ENCODE data around the gene TLN1. TPM values are rescaled to one million over a fixed set of nuclear protein-coding genes. Genes with fewer than 3 reads are reported as not detected.

The TLN1 gene, protein sequence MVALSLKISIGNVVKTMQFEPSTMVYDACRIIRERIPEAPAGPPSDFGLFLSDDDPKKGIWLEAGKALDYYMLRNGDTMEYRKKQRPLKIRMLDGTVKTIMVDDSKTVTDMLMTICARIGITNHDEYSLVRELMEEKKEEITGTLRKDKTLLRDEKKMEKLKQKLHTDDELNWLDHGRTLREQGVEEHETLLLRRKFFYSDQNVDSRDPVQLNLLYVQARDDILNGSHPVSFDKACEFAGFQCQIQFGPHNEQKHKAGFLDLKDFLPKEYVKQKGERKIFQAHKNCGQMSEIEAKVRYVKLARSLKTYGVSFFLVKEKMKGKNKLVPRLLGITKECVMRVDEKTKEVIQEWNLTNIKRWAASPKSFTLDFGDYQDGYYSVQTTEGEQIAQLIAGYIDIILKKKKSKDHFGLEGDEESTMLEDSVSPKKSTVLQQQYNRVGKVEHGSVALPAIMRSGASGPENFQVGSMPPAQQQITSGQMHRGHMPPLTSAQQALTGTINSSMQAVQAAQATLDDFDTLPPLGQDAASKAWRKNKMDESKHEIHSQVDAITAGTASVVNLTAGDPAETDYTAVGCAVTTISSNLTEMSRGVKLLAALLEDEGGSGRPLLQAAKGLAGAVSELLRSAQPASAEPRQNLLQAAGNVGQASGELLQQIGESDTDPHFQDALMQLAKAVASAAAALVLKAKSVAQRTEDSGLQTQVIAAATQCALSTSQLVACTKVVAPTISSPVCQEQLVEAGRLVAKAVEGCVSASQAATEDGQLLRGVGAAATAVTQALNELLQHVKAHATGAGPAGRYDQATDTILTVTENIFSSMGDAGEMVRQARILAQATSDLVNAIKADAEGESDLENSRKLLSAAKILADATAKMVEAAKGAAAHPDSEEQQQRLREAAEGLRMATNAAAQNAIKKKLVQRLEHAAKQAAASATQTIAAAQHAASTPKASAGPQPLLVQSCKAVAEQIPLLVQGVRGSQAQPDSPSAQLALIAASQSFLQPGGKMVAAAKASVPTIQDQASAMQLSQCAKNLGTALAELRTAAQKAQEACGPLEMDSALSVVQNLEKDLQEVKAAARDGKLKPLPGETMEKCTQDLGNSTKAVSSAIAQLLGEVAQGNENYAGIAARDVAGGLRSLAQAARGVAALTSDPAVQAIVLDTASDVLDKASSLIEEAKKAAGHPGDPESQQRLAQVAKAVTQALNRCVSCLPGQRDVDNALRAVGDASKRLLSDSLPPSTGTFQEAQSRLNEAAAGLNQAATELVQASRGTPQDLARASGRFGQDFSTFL (N-terminal part only)
- 473 and 541 TPM in 2 replicates for total RNA-seq

DNA sequence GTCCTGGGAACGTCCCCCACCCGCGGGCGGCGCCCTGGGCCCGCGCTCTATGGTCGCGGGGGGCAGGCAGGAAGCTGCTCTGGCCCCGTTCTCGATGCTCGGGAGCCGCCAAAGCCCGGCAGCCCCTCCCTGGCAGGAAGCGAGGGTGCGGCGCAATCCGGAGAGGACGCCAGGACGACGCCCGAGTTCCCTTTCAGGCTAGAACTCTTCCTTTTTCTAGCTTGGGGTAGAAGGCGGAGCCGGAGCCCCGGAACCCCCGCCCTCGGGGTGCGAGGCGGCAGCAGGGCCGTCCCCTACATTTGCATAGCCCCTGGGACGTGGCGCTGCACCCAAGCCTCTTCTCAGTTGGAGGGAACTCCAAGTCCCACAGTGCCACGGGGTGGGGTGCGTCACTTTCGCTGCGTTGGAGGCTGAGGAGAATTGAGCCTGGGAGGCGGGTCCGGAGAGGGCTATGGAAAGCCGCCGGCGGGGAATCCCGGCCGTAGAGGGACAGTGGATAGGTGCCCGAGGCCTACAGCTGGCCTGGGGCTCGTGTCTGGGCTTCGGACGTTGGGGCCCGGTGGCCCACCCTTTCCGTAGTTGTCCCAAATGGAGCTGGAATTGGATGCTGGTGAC, at the start of gene TLN1, which contains the start of gene CREB3:
TSS of gene TLN1 (minus strand) at position 11 of the 615 bp plus-strand sequence. CDS start 6,501 bp downstream, outside the sequence.
TSS of gene CREB3 (plus strand) at position 482 of the 615 bp plus-strand sequence. CDS start at position 589, 107 bp downstream.

DNA sequence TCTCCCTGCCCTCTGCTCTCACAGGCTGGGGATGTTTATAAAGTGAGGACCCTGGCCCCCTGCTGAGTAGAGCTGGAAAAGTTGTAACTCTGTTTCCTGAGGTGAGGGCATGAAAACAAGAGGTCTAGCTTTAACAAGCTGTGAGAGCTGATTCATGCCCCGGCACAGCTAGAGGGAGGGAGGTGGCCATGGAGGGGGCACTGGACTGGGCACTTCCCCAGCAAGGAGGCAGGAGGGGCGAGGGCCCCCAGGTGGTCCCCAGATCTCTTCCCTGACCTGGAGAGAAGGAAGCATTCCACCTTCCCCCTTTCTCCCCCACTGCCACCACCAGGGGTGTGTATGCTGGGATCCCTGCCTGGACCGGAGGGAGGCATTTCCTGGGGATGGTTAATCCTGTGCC, 22.3 kb upstream of the TLN1 start, which contains the start of gene MSMP:
TSS of gene MSMP (minus strand) at position 13 of the 400 bp plus-strand sequence. CDS start 147 bp downstream, outside the sequence.

DNA sequence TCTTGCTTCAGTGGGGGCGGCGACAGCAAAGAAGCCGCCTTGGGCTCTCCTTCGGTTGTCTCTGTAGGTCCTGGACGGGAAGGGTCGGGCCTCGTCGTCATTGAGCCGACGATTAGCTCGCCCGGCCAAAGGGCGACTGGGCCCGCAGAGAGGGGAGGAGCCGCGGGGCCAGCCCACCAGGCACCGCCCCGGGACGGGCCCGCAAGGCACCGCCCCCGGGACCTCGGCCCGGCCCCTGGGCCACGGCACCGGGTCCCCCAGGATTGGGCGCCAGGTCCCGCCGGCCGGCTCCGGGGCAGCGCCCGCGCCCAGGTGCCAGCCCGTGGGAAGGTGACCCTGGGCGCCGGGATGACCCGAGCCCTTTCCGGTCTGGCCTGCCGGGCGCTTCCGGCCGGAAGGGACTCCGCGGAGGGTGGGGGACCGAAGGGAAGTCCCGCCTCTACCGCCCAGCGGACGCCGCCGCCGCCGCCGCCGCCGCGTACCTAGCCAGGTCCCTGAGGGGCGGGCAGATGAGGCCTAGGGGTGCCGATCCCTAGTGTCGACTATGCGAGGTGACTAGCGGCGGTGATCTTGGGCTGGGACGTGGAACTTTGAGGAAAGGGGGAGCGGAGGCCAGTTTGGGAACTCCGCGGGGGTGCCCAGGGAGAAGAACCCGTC, 17.0 kb upstream of the TLN1 start, which contains the start of the genes GBA2 and RGP1:
TSS of gene GBA2 (minus strand) at position 371 of the 657 bp plus-strand sequence. CDS start 524 bp downstream, outside the sequence.
TSS of gene RGP1 (plus strand) at position 430 of the 657 bp plus-strand sequence. CDS start 469 bp downstream, outside the sequence.

DNA sequence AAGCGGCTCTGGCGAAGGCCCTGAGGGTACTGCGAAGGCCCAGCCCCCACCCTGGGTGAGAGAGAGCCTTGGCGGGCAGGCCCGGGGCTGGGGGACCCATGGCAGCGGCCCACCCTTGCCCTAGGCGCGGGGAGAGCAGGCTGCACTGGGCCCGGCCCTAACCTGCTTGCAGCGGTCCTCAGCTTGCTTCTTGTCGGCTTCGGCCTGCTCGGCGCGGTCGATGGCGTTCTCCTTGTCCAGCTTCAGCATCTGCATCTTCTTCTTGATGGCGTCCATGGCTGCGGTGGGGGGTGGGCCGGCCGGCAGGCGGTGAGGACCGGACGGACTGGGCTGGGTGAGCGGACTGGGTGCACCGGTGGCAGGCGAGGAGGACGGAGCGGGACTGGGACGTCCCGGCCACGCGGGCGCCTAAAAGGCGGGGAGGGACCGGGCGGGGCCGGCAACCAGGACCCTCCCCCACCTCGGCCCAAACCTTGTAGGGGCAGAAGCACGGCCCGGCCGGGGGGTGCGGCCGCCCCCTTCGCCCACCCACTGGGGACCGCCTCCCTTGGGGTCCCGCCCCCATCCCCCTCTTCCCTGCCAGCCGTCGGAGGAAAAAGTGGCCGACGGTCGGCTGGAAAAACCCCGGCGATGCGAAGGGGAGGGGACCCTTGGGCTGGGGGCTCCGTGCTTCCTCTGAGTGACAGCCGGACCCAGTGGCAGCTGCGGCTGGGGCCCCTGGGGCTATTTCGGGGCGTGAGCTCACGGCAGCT, 42.3 kb downstream of the TLN1 start, which contains the start of gene TPM2:
TSS of gene TPM2 (minus strand) at position 384 of the 752 bp plus-strand sequence. CDS start at position 276, 108 bp downstream.

DNA sequence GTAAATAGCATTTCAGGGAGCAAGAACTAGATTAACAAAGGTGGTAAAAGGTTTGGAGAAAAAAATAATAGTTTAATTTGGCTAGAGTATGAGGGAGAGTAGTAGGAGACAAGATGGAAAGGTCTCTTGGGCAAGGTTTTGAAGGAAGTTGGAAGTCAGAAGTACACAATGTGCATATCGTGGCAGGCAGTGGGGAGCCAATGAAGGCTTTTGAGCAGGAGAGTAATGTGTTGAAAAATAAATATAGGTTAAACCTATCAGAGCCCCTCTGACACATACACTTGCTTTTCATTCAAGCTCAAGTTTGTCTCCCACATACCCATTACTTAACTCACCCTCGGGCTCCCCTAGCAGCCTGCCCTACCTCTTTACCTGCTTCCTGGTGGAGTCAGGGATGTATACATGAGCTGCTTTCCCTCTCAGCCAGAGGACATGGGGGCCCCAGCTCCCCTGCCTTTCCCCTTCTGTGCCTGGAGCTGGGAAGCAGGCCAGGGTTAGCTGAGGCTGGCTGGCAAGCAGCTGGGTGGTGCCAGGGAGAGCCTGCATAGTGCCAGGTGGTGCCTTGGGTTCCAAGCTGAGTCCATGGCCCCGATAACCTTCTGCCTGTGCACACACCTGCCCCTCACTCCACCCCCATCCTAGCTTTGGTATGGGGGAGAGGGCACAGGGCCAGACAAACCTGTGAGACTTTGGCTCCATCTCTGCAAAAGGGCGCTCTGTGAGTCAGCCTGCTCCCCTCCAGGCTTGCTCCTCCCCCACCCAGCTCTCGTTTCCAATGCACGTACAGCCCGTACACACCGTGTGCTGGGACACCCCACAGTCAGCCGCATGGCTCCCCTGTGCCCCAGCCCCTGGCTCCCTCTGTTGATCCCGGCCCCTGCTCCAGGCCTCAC, 58.6 kb downstream of the TLN1 start, which contains the start of gene CA9:
TSS of gene CA9 (plus strand) at position 797 of the 893 bp plus-strand sequence. CDS start at position 829, 32 bp downstream.

DNA sequence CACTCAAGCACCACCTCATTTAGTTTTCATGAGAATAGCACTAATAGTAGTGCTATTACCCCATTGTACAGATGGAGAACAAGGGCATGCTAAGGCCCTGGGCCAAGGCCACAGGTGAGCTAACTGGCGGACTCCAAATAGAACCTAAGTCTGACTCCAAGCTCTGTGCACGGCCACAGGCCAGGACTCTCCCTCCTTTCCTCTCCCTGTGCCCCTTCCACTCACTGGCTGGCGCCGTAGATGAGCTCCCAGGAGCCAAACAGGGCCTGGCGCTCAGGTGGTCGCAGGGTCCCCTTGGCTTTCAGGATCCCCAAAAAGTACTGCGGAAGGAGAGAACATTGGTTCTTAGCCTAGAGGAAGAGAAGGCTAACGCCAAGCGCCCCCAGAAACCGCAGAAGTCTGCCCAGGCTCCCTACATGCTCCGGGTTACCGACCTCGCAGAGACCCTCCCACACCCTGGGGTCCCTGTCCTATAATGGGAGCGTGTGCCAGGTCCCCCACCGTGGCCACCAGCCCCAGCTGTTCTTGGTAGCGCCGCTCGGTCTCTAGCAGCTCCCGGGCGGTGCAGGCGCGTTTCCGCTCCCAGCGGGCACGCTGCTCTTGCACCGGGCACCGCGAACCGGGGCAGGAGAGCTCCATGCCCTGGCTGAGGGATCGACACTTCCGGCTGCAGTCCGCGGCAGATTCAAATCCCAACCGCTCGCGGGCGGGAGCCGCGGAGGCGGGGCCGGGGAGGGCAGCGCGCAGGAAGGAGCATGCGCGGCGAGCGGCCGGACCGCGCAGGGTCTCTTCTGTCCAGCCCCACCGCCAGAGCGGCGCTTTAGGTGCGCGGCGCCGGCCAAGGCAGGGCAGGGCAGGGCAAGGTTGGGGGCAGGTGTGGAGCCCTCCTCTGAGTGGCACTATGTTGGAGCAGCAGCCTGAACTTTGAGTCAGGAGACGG, 67.2 kb downstream of the TLN1 start, which contains the start of gene ARHGEF39:
TSS of gene ARHGEF39 (minus strand) at position 665 of the 940 bp plus-strand sequence. CDS start at position 639, 26 bp downstream.

DNA sequence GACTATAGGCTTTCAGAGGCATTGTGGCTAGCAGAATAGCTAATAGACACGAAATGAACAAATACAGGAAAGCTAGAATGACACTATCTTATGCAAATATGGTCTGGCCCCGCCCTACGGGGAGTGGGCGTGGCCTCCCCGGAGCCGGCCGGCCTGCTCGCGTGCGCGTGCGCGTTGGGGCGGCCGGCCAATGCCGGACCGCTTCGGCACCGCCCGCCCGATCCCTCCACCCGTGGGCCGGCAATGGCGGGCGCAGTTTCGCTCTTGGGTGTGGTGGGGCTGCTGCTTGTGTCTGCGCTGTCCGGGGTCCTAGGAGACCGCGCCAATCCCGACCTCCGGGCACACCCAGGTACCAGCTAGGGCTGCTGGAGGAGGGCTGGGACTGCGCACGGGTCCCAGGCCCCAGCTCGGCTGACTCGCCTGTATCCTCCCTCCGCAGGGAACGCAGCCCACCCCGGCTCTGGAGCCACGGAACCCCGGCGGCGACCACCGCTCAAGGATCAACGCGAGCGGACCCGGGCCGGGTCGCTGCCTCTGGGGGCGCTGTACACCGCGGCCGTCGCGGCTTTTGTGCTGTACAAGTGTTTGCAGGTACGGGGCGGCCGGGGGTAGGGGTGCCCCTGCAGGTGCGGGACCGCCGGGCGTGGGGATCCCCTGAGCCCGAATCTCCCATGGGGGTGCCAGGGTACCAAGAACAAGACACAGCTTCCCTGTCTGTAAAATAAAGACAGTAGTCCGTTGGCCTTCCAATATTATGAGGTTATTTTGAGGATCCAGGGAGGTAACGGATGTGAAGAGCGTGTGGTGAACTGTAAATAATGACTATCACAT, 73.6 kb downstream of the TLN1 start, which contains the start of gene CCDC107:
TSS of gene CCDC107 (plus strand) at position 156 of the 831 bp plus-strand sequence. CDS start at position 244, 88 bp downstream.

DNA sequence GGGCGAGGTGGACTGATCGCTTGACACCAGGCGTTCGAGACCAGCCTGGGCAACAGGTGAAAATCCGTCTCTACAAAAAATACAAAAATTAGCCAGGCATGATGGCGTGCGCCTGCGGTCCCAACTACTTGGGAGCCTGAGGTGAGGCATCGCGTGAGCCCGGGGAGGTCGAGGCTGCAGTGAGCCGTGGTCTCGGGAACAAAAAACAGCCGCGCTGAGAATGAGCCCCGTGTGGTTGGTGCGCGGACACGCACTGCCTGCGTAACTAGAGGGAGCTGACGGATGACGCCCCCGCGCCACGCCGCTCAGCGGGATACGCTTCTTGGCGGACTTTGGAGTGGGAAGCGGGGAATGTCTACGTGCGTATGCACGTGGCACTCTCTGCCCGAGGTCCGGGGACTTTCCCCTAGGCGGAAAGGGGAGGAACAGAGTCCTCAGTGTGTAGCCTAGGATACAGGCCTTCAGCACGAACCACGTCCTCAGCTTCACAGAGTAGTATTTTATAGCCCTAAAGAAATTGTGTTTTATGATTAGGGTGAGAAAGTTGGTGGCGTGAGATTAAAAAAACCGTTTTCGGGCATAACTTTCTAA, 74.4 kb downstream of the TLN1 start, which contains the start of gene RMRP:
TSS of gene RMRP (minus strand) at position 474 of the 591 bp plus-strand sequence.

DNA sequence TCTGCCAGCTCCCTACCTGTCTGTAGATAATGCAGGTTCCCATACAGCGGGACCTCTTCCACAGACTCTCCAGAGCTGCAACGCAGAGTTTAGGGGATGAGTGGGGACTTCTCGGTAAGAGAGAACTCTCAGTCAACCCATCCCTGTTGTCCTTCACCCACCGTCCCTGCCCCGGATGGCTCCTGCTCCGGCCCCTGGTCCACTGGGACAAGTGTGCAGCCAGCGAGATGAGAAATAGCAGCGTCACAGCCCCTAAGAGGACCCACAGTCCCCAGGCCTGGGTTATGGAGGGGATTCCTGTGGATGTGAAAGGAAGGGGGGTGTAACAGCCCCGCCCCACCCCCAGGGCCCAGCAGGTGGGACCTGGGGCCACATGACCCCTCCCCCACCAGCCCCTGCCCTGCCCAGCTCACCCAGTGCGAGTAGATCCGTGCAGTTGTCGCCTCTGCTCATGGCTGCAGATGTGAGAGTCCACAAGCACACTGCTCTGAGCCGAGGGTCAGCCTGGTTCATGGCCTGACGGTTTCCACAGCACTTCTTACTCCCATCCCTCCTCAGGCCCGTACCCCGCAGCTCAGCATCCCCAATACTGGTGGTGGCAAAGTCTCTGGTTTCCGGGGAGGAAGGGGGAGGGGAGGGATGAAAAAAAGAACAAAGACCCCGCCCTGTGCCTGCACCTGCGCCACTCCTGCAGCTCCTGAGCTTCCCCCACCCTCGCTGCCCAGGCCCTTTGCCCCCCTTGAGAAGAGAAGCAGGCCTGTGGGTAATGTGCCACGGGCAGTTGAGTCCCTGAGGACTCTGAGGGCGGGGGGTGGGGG, 81.4 kb downstream of the TLN1 start, which contains the start of gene SIT1:
TSS of gene SIT1 (minus strand) at position 591 of the 818 bp plus-strand sequence. CDS start at position 513, 78 bp downstream.

Other genes with a start within 250 kb of the TLN1 start
- 23.6 and 26.2 TPM in 2 replicates for gene RUSC2, start 242.1 kb downstream of the TLN1 start, total RNA-seq
- 14.4 and 18.6 TPM in 2 replicates for gene TESK1, start 126.9 kb downstream of the TLN1 start, total RNA-seq
- gene CD72, start 113.8 kb downstream of the TLN1 start, total RNA-seq: 0.35 and 1.2 TPM in 2 replicates
- gene SIT1, start 81.3 kb downstream of the TLN1 start, total RNA-seq: not detected in 2 replicates
- 1,659 and 5,862 TPM in 2 replicates for gene RMRP, start 74.2 kb downstream of the TLN1 start, total RNA-seq
- gene CCDC107, start 73.9 kb downstream of the TLN1 start, total RNA-seq: 14.0 and 27.1 TPM in 2 replicates
- gene ARHGEF39, start 67.0 kb downstream of the TLN1 start, total RNA-seq: 4.1 and 8.4 TPM in 2 replicates
- gene CA9, start 58.3 kb downstream of the TLN1 start, total RNA-seq: 1.1 TPM in 1 of 2 replicates, not detected in the other
- gene TPM2, start 42.3 kb downstream of the TLN1 start, total RNA-seq: 1,252 and 1,303 TPM in 2 replicates
- 118 and 127 TPM in 2 replicates for gene CREB3, start 471 bp upstream of the TLN1 start, total RNA-seq
- gene GBA2, start 17.0 kb upstream of the TLN1 start, total RNA-seq: 15.0 and 18.4 TPM in 2 replicates
- gene RGP1, start 17.1 kb upstream of the TLN1 start, total RNA-seq: 13.1 and 15.9 TPM in 2 replicates
- gene MSMP, start 22.1 kb upstream of the TLN1 start, total RNA-seq: not detected in 2 replicates
- 27.3 and 28.8 TPM in 2 replicates for gene NPR2, start 59.4 kb upstream of the TLN1 start, total RNA-seq
- gene SPAG8, start 80.1 kb upstream of the TLN1 start, total RNA-seq: 0.53 and 1.2 TPM in 2 replicates
- gene HINT2, start 82.8 kb upstream of the TLN1 start, total RNA-seq: 34.6 and 34.7 TPM in 2 replicates
- gene FAM221B, start 96.5 kb upstream of the TLN1 start, total RNA-seq: not detected in 2 replicates
- gene TMEM8B, start 97.0 kb upstream of the TLN1 start, total RNA-seq: 3.2 and 5.7 TPM in 2 replicates
- gene OR13J1, start 138.2 kb upstream of the TLN1 start, total RNA-seq: not detected in 2 replicates
- 0.18 and 0.86 TPM in 2 replicates for gene HRCT1, start 174.0 kb upstream of the TLN1 start, total RNA-seq
- 0.18 TPM in 1 of 2 replicates, not detected in the other for gene SPAAR, start 177.3 kb upstream of the TLN1 start, total RNA-seq
- not detected in 2 replicates for gene OR2S2, start 226.0 kb upstream of the TLN1 start, total RNA-seq